Endothelial cell of umbilical vein (primary cell): Measurements from ENCODE around the gene ADGRD1. TPM values are rescaled to one million over a fixed set of nuclear protein-coding genes. Genes with fewer than 3 reads are reported as not detected.

Experiments used
- BruUV-seq: library from RNA; stranded (reverse); fragments of 400-500 nt; replicated peaks from 2 replicates; lab custom pipeline; 2021; lab: Mats Ljungman, UMichigan
- CTCF ChIA-PET: fragments of 300-600, 350-600 bp; sonication (Branson Sonifier 250); formaldehyde crosslinking; loops from one replicate; lab custom pipeline; 2021; ENCODE audit warnings: antibody characterized with exemption, inconsistent platforms; lab: Charles Lee
- POLR2A ChIA-PET: fragments of 300-600, 350-600 bp; sonication (Branson Sonifier 250); formaldehyde crosslinking; loops from one replicate; lab custom pipeline; 2021; ENCODE audit warnings: antibody characterized with exemption, inconsistent platforms; lab: Charles Lee
- DNase-seq: peaks from one replicate; pipeline ENCODE4 v3.0.0-alpha.2; 2011; ENCODE audit warnings: low read depth, low spot score
- FAIRE-seq: peaks from 2 replicates; lab custom pipeline; 2011; peaks lifted over from hg19 to GRCh38; lab: Jason Lieb, UNC
- H2AFZ ChIP-seq: 2 replicates; pipeline ENCODE4 v1.6.0; 2012; ENCODE audit warnings: low read depth, low read length, control low read depth, inconsistent platforms
- H3K27ac ChIP-seq: 2 replicates; pipeline ENCODE4 v1.5.1; 2011; ENCODE audit warnings: low read depth, mild to moderate bottlenecking, control low read depth, low read length, moderate library complexity; ENCODE audit not compliant: insufficient read depth
- H3K27me3 ChIP-seq, 2 experiments: 2 replicates each; pipeline versions ENCODE4 v1.6.0 to v1.6.1; 2011; ENCODE audit warnings: low read length in 2 of 2, mixed read lengths in 1 of 2; ENCODE audit not compliant: control insufficient read depth in 2 of 2, insufficient read depth in 2 of 2
- H3K36me3 ChIP-seq, 2 experiments: 2 replicates in 1 of 2; 3 replicates in 1 of 2; pipeline ENCODE4 v1.5.1; 2011; ENCODE audit warnings: low read length in 2 of 2, mild to moderate bottlenecking in 1 of 2, moderate library complexity in 1 of 2; ENCODE audit not compliant: control insufficient read depth in 2 of 2, insufficient read depth in 2 of 2; ENCODE audit errors: extremely low read depth in 1 of 2
- H3K4me1 ChIP-seq: 3 replicates; pipeline ENCODE4 v1.5.1; 2011; ENCODE audit warnings: mild to moderate bottlenecking, low read length; ENCODE audit not compliant: control insufficient read depth, insufficient read depth; ENCODE audit errors: extremely low read depth
- H3K4me2 ChIP-seq: 2 replicates; pipeline ENCODE4 v1.6.1; 2011; ENCODE audit warnings: low read length, control low read depth, mixed read lengths; ENCODE audit not compliant: insufficient read depth
- H3K4me3 ChIP-seq, 3 experiments: fragments of 200-600 bp in 1 of 3; sonication (generic), shearing (Covaris generic) in 1 of 3; replicated peaks in 1 of 3; 2 replicates each; pipeline ENCODE4 v1.5.1; 2011 to 2016; ENCODE audit warnings: control low read depth in 3 of 3, low read length in 3 of 3, mild to moderate bottlenecking in 2 of 3, inconsistent platforms in 1 of 3, low read depth in 1 of 3, moderate library complexity in 1 of 3; ENCODE audit not compliant: insufficient read depth in 1 of 3
- H3K79me2 ChIP-seq: 2 replicates; pipeline ENCODE4 v1.6.0; 2012; ENCODE audit warnings: low read length, inconsistent platforms; ENCODE audit not compliant: control insufficient read depth, insufficient read depth
- H3K9ac ChIP-seq: replicated peaks from 2 replicates; pipeline ENCODE3; 2011; ENCODE audit warnings: low read length, control low read depth; ENCODE audit not compliant: insufficient read depth; ENCODE audit errors: extremely low read depth
- H3K9me1 ChIP-seq: replicated peaks from 3 replicates; pipeline ENCODE4 v1.6.0; 2011; ENCODE audit warnings: mild to moderate bottlenecking, low read length; ENCODE audit not compliant: control insufficient read depth, insufficient read depth; ENCODE audit errors: extremely low read depth
- H3K9me3 ChIP-seq: replicated peaks from 2 replicates; pipeline ENCODE4 v1.5.1; 2012; ENCODE audit warnings: low read length, inconsistent platforms; ENCODE audit not compliant: control insufficient read depth, insufficient read depth
- H4K20me1 ChIP-seq: replicated peaks from 2 replicates; pipeline ENCODE3; 2011; ENCODE audit warnings: mild to moderate bottlenecking, low read length; ENCODE audit not compliant: control insufficient read depth, insufficient read depth; ENCODE audit errors: extremely low read depth
- EZH2 ChIP-seq: IDR thresholded peaks from 2 replicates; pipeline ENCODE4 v1.6.1; 2012; ENCODE audit warnings: borderline replicate concordance, low read depth, mild to moderate bottlenecking, moderate library complexity, low read length, inconsistent platforms; ENCODE audit not compliant: severe bottlenecking
- FOS ChIP-seq: IDR thresholded peaks from 2 replicates; pipeline ENCODE4 v1.6.1; 2011; ENCODE audit warnings: mild to moderate bottlenecking, low read length, moderate library complexity, borderline replicate concordance; ENCODE audit not compliant: insufficient read depth
- GATA2 ChIP-seq: IDR thresholded peaks from 2 replicates; pipeline ENCODE4 v1.7.0; 2011; ENCODE audit warnings: low read depth, mild to moderate bottlenecking, moderate library complexity, mixed read lengths, low read length; ENCODE audit not compliant: insufficient read length, insufficient read depth
- JUN ChIP-seq: IDR thresholded peaks from 2 replicates; pipeline ENCODE4 v1.6.1; 2011; ENCODE audit warnings: borderline replicate concordance, low read depth; ENCODE audit not compliant: insufficient read length, insufficient read depth
- MYC ChIP-seq: IDR thresholded peaks from one replicate; pipeline ENCODE4 v1.6.1; 2011; ENCODE audit warnings: mild to moderate bottlenecking, low read depth, low read length
- POLR2A ChIP-seq: IDR thresholded peaks from 2 replicates; pipeline ENCODE4 v1.6.1; 2012; ENCODE audit warnings: low read depth, mild to moderate bottlenecking, control low read depth, low read length
- POLR2AphosphoS5 ChIP-seq: IDR thresholded peaks from 2 replicates; pipeline ENCODE4 v1.6.1; 2012; ENCODE audit warnings: low read depth, mild to moderate bottlenecking, control low read depth, low read length, moderate library complexity; ENCODE audit not compliant: insufficient read depth
- dilution Hi-C: fragments of 300-500 bp; cut with MboI; formaldehyde crosslinking; loops from one replicate; pipeline ENCODE4 v1.15.0; 2019; ENCODE audit warnings: low sequenced_read_pairs; ENCODE audit not compliant: extremely low pct_ligation_motif_present
- intact Hi-C: fragments of 100-400 bp; cut with micrococcal nuclease; formaldehyde crosslinking; loops from one replicate; pipeline ENCODE4 v1.10.0; 2022
- polyA plus RNA-seq, 4 experiments: library from polyadenylated mRNA; depleted of rRNA in 3 of 4; stranded (reverse) in 3 of 4; unstranded in 1 of 4; fragments of >200 nt; gene quantifications; 2 replicates each; pipeline versions ENCODE4 v1.2.1 to v1.2.3, GENCODE V29; 2011 to 2012; ENCODE audit warnings: missing spikeins in 1 of 4
- total RNA-seq: library from RNA; stranded (reverse); gene quantifications from 2 replicates; pipeline ENCODE4 v1.2.3, GENCODE V29; 2021
- TF ChIP-seq, protein P1 (sequence below): IDR thresholded peaks from 2 replicates; pipeline ENCODE4 v1.6.1; 2011; ENCODE audit not compliant: insufficient read depth, insufficient read length
- TF ChIP-seq, protein P2 (sequence below), 2 donors: IDR thresholded peaks; 1 replicate in 1 of 2; 2 replicates in 1 of 2; pipeline ENCODE4 v1.5.1; 2011; ENCODE audit warnings: low read length in 2 of 2, mild to moderate bottlenecking in 2 of 2, moderate library complexity in 2 of 2, control low read depth in 1 of 2, inconsistent platforms in 1 of 2, low read depth in 1 of 2; ENCODE audit not compliant: insufficient read depth in 1 of 2; ENCODE audit errors: extremely low read depth in 1 of 2

The ADGRD1 gene
- total and polyA plus RNA-seq, 2 donors (not counting 3 experiments of a cell fraction or from before 2014, with no cell fraction given): 0.07 TPM; not detected in 1

DNA sequence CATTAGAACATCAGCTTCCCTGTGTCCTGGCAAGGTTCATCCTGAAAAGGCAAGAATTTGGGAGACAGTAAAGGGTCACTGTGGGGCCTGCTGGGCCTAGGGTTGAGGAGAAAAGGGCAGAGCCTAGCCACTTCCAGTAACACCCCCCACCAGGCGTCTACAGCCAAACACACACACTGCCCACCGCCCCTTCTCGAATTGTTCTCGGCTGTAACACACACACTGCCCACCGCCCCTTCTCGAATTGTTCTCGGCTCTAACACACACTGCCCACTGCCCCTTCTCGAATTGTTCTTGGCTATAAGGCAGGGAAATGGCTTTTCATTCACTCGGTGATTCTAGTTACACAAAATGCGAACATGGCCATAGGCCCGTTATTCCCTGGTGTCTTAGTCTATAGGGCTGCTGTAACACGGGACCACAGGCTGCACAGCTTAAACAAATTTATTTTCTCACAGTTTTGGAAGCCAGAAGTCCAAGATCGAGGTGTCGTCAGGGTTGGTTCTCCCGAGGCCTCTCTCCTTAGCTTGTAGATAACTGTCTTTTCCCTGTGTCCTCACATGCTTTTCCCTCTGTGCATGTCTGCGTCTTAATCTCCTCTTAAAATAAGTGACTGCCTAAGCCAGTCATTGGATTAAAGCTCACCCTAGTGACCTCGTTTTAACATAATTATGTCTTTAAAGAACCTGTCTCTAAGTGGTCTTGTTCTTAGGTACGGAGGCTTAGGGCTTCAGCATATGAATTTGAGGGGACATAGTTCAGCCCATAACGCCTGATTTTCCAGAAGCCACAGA is 171.0 kb downstream of the ADGRD1 start:
- no peak overlapping the region for H3K4me3 ChIP-seq
- no peak overlapping the region for H2AFZ ChIP-seq
- DNase-seq (no peak), FAIRE-seq (no peak)
- TF ChIP-seq MYC: no peak
- no peak for TF ChIP-seq JUN
- TF ChIP-seq EZH2: no peak
- TF ChIP-seq FOS: no peak
- TF ChIP-seq, protein P1, sequence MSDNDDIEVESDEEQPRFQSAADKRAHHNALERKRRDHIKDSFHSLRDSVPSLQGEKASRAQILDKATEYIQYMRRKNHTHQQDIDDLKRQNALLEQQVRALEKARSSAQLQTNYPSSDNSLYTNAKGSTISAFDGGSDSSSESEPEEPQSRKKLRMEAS: no peak
- TF ChIP-seq, protein P2, sequence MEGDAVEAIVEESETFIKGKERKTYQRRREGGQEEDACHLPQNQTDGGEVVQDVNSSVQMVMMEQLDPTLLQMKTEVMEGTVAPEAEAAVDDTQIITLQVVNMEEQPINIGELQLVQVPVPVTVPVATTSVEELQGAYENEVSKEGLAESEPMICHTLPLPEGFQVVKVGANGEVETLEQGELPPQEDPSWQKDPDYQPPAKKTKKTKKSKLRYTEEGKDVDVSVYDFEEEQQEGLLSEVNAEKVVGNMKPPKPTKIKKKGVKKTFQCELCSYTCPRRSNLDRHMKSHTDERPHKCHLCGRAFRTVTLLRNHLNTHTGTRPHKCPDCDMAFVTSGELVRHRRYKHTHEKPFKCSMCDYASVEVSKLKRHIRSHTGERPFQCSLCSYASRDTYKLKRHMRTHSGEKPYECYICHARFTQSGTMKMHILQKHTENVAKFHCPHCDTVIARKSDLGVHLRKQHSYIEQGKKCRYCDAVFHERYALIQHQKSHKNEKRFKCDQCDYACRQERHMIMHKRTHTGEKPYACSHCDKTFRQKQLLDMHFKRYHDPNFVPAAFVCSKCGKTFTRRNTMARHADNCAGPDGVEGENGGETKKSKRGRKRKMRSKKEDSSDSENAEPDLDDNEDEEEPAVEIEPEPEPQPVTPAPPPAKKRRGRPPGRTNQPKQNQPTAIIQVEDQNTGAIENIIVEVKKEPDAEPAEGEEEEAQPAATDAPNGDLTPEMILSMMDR (IDR thresholded peaks at IDR 0.05; ENCODE audit: extremely low read depth in 1 of 2, insufficient read depth in 1 of 2, low read depth in 1 of 2, low read length in 2 of 2): no peak
- no peak for TF ChIP-seq GATA2
- TF ChIP-seq POLR2AphosphoS5: no peak
- TF ChIP-seq POLR2A: no peak
- H3K79me2 ChIP-seq: no peaks in the 10 kb centered on the region
- no peaks in the 10 kb centered on the region for H3K36me3 ChIP-seq
- H4K20me1 ChIP-seq: no peaks in the 10 kb centered on the region
- H3K4me1 ChIP-seq: no peaks in the 10 kb centered on the region
- ChIA-PET POLR2A (no interaction called here), CTCF (no interaction called here)
- no peaks in the 10 kb centered on the region for H3K9me1 ChIP-seq
- dilution Hi-C loops: no loop called here
- no TSS peak for BruUV-seq
- intact Hi-C loops: no loop called here
- H3K27ac ChIP-seq: no peak overlapping the region
- H3K9ac ChIP-seq: no peak overlapping the region
- no peak overlapping the region for H3K4me2 ChIP-seq
- no peaks in the 10 kb centered on the region for H3K9me3 ChIP-seq
- no peaks in the 10 kb centered on the region for H3K27me3 ChIP-seq
